ENCODE measurements around the gene ADK. TPM values are rescaled to one million over a fixed set of nuclear protein-coding genes. Genes with fewer than 3 reads are reported as not detected.

Gene ADK
- total and polyA plus RNA-seq, 2 of the 4 experiments (the other 2 are of a cell fraction), result 30.6 to 40.9 TPM

GRCh38 chr10:74658511-74658910 is 507.5 kb downstream of the ADK start:
- in situ Hi-C loops (cut with MboI; ENCODE audit: low sequenced_read_pairs), result no loop called here

More at GRCh38 chr10:74658511-74658910, 507.5 kb downstream of the ADK start:
- H3K9me1 ChIP-seq (ENCODE audit: insufficient read depth, low read length), result peaks cover 7% of the 10 kb centered on the region; the same call in 1 of the 2 replicates
- no peak overlapping the region for H4K91ac ChIP-seq (ENCODE audit: insufficient read depth, low read depth, low read length)
- H2BK20ac ChIP-seq (ENCODE audit: low read depth, low read length), result no peak overlapping the region
- DNase-seq, result no peak
- no peaks in the 10 kb centered on the region for H3K4me1 ChIP-seq (ENCODE audit: control insufficient read depth, insufficient read depth, low read length)
- no peak overlapping the region for H3K9ac ChIP-seq (ENCODE audit: low read depth, low read length)
- no peak overlapping the region for H2AK5ac ChIP-seq (ENCODE audit: low read depth, low read length)
- no peak overlapping the region for H3K56ac ChIP-seq (ENCODE audit: extremely low read depth, insufficient read depth, low read length)
- no peak overlapping the region for H2BK5ac ChIP-seq (ENCODE audit: low read depth, low read length, poor library complexity, severe bottlenecking)
- H3K27ac ChIP-seq (ENCODE audit: insufficient read depth, low read length), result no peak overlapping the region
- no peak overlapping the region for H3K4me3 ChIP-seq (ENCODE audit: insufficient read depth, low read depth, low read length)
- H4K5ac ChIP-seq (ENCODE audit: low read depth, low read length), result no peak overlapping the region
- no TSS peak for BruUV-seq (replicated peaks)
- ATAC-seq (ENCODE audit: low read depth), result no peak
- H3K23ac ChIP-seq (ENCODE audit: low read depth, low read length), result no peak overlapping the region
- no peak overlapping the region for H2BK15ac ChIP-seq (ENCODE audit: low read depth, low read length)
- H3K18ac ChIP-seq (ENCODE audit: low read depth, low read length), result no peak overlapping the region
- H4K20me1 ChIP-seq (ENCODE audit: insufficient read depth, low read length), result no peaks in the 10 kb centered on the region
- H2AK9ac ChIP-seq (replicated peaks; ENCODE audit: low read depth, low read length, poor library complexity), result no peak overlapping the region
- H3K36me3 ChIP-seq (ENCODE audit: control insufficient read depth, insufficient read depth, low read length), result no peaks in the 10 kb centered on the region
- H4K8ac ChIP-seq (ENCODE audit: low read depth in 2 of 2, low read length in 2 of 2), result no peak overlapping the region
- no peak overlapping the region for H2BK120ac ChIP-seq (ENCODE audit: low read depth, low read length)
- H3K79me1 ChIP-seq (ENCODE audit: low read depth in 1 of 2, low read length in 2 of 2), result no peaks in the 10 kb centered on the region
- ChIA-PET POLR2A (ENCODE audit: unreplicated experiment) (no interaction called here), CTCF (interaction anchor here (1.1 kb wide), 1 partner anchor 9 kb away, joined by 5 read pairs; no protein-coding TSS in a partner anchor)
- WGBS, 2 experiments (ENCODE audit: extremely low coverage in 2 of 2, insufficient read length in 1 of 2), result no CpG with 5 or more reads among the region's 5 CpGs
- TF ChIP-seq CHD1 (IDR thresholded peaks at IDR 0.05; ENCODE audit: low read depth, low read length), result no peak
- no peak for TF ChIP-seq RAD21 (IDR thresholded peaks at IDR 0.05; ENCODE audit: low read length)
- no peak for TF ChIP-seq USF2 (IDR thresholded peaks at IDR 0.05; ENCODE audit: low read depth, low read length)
- TF ChIP-seq MAZ (IDR thresholded peaks at IDR 0.05; ENCODE audit: borderline replicate concordance, low read depth, low read length), result no peak
- no peak for TF ChIP-seq MAFK (IDR thresholded peaks at IDR 0.05; ENCODE audit: low read depth, low read length)
- TF ChIP-seq CEBPB (IDR thresholded peaks at IDR 0.05; ENCODE audit: low read depth, low read length), result no peak
- TF ChIP-seq BHLHE40 (IDR thresholded peaks at IDR 0.05; ENCODE audit: low read depth, low read length), result no peak
- no peak for TF ChIP-seq ELK1 (IDR thresholded peaks at IDR 0.05; ENCODE audit: borderline replicate concordance, low read depth, low read length)
- TF ChIP-seq RCOR1 (IDR thresholded peaks at IDR 0.05; ENCODE audit: insufficient replicate concordance, low read length), result no peak
- TF ChIP-seq NFE2L2 (IDR thresholded peaks at IDR 0.05; ENCODE audit: low read depth, low read length), result no peak
- no peak overlapping the region for H3K4ac ChIP-seq (ENCODE audit: low read depth, low read length)
- H3K14ac ChIP-seq (replicated peaks; ENCODE audit: low read depth, low read length), result no peak overlapping the region
- no peak overlapping the region for H3K4me2 ChIP-seq (ENCODE audit: low read depth, low read length)
- H3K9me3 ChIP-seq (ENCODE audit: control insufficient read depth, insufficient read depth, low read length), result no peaks in the 10 kb centered on the region
- intact Hi-C loops (cut with micrococcal nuclease), result no loop called here
- no peaks in the 10 kb centered on the region for H3K27me3 ChIP-seq (ENCODE audit: control insufficient read depth, insufficient read depth, low read length)
- H2AFZ ChIP-seq (replicated peaks; ENCODE audit: low read length, poor library complexity), result no peak overlapping the region
- dilution Hi-C loops (cut with HindIII; ENCODE audit: low sequenced_read_pairs, unreplicated experiment), result no loop called here

All from IMR-90 (cell line).